ENCODE results near the gene SH3BGRL. TPM values are rescaled to one million over a fixed set of nuclear protein-coding genes. Genes with fewer than 3 reads are reported as not detected.

SH3BGRL gene
- total RNA-seq = 72.4 TPM

- DNase-seq = peak; percentile 95
Observed at GRCh38 chrX:81201671-81202455, at the start of gene SH3BGRL, which contains the start of gene HMGN5. TSS of gene SH3BGRL (plus strand) at chrX:81202102. CDS start at chrX:81202201, 99 bp downstream. TSS of gene HMGN5 (minus strand) at chrX:81201913. CDS start at chrX:81121549, 80,364 bp downstream.

- DNase-seq = no peak
Observed at GRCh38 chrX:81168391-81168790, 33.5 kb upstream of the SH3BGRL start.

DNA sequence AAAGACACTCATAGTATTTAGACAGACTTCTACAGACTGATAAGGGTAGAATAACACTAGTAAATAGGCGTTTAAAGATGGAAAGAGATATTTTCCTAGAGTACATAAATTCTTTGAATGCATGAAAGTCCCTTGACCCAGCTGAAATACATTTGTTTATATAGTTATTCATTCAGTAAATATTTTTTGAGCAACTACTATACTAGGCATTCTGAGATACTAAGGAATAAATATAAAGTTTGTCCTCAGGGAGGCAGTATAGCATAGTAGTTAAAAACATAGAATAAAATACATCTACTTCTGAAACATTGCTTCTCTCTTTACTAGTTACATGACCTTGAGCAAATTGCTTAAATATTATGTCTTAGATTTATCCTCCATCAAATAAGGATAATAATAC lies 27.6 kb upstream of the SH3BGRL start:
- DNase-seq = peak; percentile 49

DNA sequence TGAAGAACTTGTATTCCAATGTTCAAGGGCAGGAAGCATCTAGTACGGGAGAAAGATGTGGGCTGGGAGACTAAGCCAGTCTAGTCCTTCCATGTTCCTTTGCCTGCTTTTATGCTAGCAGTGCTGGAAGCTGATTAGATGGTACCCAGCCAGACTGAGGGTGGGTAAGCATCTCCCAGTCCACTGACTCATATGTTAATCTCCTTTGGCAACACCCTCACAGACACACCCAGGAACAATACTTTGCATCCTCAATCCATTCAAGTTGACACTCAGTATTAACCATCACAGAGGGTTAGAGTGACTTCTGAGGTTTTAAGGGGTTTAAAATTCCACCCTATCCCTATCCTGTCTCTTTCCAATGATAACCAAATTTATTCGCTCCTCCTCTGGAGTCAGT lies 6.6 kb upstream of the SH3BGRL start:
- DNase-seq = no peak

DNA sequence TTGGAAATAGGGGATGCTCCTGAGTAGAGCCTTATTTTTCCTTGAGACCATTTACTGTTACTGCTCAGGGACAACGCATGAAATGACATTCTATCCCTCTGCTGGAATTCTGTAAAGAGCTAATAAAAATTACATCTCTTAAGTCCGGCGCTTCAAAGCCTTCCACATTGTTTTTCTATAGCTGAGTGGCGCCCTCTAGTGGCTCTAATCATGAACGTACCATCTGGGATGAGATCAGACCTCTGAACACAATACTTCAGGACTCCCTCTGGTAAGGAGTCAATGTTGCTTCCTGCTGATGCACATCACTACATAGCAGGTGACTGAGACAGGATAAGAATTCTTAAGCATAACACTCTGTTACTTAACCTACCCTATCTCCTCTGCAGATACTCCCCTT lies 6.2 kb upstream of the SH3BGRL start:
- peak; percentile 45 for DNase-seq

GRCh38 chrX:81201071-81201470 lies 831 bp upstream of the SH3BGRL start:
- peak; percentile 4 for DNase-seq

- no peak for DNase-seq
Observed at GRCh38 chrX:81202456-81202819, 536 bp downstream of the SH3BGRL start.

GRCh38 chrX:81202943-81203342 lies 1.0 kb downstream of the SH3BGRL start:
- no peak for DNase-seq

DNA sequence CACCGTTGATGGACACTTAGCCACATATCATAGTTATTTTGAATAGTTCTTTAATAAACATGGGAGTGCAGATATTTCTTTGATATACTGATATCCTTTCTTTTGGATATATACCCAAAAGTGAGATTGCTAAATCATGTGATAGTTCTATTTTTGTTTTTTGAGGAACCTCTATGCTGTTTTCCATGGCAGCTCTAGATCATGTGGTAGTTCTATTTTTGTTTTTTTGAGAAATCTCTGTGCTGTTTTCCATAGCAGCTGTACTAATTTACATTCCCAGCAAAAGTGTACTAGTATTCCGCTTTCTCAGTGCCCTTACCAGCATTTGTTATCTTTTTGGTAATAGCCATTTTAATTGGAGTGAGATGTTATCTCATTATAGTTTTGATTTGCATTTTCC lies 3.6 kb downstream of the SH3BGRL start:
- no peak for DNase-seq

- no peak for DNase-seq
Observed at GRCh38 chrX:81206476-81206875, 4.6 kb downstream of the SH3BGRL start.

DNA sequence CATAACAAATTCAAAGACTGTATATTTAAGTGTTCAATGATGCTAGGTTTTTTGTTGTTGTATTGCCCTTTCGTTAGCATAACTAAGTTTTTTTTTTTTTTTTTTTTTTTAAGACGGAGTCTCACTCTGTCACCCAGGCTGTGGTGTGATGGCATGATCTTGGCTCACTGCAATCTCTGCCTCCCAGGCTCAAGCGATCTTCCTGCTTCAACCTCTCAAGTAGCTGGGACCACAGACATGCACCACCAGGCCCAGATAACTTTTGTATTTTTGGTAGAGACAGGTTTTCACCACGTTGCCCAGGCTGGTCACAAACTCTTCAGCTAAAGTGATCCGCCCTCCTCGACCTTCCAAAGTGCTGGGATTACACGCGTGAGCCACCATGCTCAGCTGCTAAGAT lies 7.0 kb downstream of the SH3BGRL start:
- DNase-seq = no peak

DNA sequence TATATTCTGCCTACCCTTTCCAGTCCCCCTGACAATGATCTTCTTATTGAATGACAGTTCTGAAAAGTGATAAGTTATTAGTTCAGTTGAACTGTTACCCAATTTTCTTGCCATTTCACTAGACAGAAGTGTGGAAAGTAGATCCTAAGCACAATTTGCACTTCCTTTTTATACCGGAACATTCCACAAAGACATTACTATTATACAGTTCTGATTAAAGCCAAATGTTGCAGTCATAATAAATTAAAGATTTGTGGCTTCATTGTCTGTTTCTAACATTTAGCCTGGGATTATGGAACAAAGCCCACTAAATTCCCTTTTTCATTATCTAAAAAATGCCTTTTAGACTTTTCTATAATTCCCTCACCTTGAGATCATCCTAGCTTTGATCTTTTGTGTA lies 13.8 kb downstream of the SH3BGRL start:
- no peak for DNase-seq

DNA sequence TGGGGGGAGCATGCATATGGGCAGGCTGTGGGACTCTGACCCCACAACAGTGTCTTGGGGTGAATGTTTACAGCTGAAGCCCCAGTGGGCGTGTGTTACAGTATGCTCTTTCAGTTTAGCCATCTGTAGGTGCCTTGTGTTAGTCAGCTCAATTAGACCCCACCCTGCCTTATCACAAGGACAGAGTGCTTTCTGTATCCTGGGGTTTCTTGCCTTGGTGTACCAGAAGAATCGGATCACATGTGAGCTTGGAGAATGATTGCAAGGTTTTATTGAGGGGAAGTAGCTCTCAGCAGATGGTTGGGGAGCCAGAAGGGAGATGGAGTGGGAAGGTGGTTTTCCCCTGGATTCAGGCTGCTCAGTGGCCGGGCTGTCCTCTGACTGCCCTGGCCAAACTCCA lies 27.3 kb downstream of the SH3BGRL start:
- DNase-seq = no peak

DNA sequence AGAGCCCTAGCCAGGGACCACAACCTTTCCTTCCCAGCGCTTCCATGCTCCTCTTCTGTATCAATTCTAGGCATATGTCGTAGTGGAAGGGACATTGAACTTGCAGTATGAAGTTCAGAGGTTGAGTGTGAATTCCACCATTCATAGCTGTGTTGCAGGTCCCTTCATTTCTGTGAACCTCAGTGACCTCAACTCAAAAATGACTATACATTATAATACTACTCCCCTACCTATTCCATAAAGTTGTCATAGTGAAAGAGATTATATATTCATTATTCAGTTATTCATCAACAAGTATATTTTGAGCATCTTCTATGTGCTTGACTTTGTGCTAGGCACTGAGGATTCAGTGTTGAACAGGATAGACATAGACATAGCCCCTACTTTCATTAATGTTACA lies 28.0 kb downstream of the SH3BGRL start:
- no peak for DNase-seq

GRCh38 chrX:81231476-81231875 lies 29.6 kb downstream of the SH3BGRL start:
- DNase-seq = no peak

DNA sequence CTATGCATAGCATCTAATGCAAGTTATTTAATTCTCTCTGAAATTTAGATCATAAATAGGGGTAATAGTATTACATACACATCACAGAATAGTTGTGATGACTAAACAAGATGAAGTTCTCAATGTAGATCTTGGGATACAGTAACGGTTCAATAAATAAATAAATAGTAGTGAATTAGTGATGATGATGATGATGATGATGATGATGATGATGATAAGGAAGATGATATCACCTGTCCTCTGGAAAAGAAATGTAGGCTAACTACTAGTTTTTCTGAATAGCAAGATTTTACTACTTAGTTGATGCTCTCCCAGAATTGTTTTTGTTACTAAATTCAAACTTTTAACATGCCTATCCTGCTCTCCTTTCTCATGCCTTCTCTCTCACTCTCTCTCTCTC lies 30.3 kb downstream of the SH3BGRL start:
- no peak for DNase-seq

DNA sequence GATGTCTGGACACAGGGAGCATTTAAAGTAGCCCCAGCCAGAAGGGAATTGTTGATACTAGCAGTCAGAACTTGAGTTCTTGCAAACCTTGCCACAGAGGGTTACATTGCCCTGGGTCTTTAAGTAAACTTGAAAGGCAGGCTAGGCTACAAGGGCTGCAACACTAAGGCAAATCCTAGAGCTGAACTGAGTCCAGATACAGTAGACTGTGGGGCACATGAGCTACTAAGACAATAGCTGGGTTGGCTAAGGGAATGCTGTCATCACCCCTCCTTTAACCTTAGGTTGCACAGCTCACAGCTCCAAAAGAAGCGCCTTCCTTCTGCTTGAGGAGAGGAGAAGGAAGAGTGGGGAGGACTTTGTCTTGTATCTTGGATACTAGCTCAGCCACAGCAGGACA lies 35.6 kb downstream of the SH3BGRL start:
- no peak for DNase-seq

DNA sequence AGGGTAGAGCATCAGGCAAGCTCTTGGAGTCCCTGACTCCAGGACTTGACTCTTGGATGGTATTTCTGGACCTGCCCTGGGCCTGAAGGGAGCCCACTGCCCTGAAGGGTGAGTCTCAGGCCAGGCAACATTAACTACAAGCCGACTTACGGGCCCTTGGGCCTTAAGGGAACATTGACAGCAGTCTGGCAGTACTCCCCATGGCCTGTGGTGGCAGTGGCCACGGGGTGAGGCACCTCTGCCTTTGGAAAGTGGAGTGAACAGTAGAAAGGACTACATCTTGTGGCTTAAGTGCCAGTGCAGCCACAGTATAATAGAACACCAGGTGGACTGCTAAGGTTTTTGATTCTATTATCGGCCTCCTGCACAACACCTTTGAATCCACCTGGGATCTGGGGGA lies 36.3 kb downstream of the SH3BGRL start:
- no peak for DNase-seq

DNA sequence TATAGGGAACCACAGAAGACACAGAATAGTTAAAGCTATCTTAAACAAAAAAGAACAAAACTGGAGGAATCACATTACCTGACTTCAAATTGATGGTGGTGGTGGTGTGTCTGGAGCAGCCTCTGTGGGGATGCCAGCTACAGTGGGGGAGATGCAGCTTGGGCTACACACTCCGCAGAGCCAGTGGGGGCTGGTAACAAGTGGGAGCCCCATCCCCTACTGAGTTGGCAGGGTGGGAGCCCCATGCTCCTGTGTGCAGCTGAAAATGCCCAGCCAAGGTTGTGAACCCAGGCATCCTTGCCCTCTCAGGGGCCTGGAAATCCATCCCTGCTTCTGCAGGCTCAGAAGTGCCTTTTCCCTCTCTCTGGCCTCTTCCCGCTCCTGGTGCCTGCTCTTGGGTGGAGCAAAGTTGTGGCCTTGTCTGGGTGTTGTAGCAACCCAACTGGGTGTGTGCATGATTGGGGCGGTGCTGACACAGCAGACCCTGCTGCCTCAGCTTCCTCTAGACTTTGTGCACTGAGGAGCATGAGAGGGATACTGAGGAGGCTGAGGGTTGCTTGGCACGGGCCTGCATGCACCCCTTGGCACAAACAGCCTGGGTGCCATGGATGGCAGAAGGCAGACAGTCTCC lies 38.9 kb downstream of the SH3BGRL start:
- no peak for DNase-seq

DNA sequence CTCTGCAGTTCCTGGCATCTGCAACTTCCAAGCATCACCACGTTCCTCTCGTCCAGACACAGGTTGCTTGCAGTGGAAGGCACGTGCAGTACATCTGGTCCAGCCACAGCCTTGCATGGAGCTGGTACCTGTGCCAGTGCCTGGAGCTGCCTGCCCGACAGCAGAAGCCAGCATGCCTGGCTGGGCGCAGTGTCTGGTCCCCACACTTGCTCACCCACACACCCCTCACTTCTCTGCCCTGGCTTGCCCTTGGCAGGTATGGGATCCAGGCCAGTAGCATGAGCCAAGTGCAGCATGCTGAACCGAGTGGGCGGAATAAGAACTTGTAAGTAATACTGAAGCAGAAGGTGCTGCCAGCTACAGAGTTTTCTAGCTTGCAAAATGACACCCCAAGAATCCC lies 39.9 kb downstream of the SH3BGRL start:
- no peak for DNase-seq

- no peak for DNase-seq
Observed at GRCh38 chrX:81255876-81256275, 54.0 kb downstream of the SH3BGRL start.

- DNase-seq = no peak
Observed at GRCh38 chrX:81257817-81258216, 55.9 kb downstream of the SH3BGRL start.

GRCh38 chrX:81259020-81259713 lies 57.3 kb downstream of the SH3BGRL start:
- peak; percentile 11 for DNase-seq
